ENCODE results near the gene FMN1. TPM values are rescaled to one million over a fixed set of nuclear protein-coding genes. Genes with fewer than 3 reads are reported as not detected.

FMN1 gene
- total RNA-seq, 1 experiment from 2014 or later, result 4.5 TPM

- POLR2A ChIA-PET, result no interaction called here
- TF ChIP-seq MAX (CRISPR knock-in tag; IDR thresholded peaks at IDR 0.05), result no peak
- no peak for TF ChIP-seq ATF2 (CRISPR knock-in tag; IDR thresholded peaks at IDR 0.05; ENCODE audit: borderline replicate concordance, low read depth)
- no peak for TF ChIP-seq ZNF138 (CRISPR knock-in tag; conservative IDR thresholded peaks at IDR 0.05)
- TF ChIP-seq JUN (CRISPR knock-in tag; IDR thresholded peaks at IDR 0.05), result no peak
- TF ChIP-seq E2F5 (CRISPR knock-in tag; IDR thresholded peaks at IDR 0.05), result no peak
- TF ChIP-seq ZNF532 (CRISPR knock-in tag; IDR thresholded peaks at IDR 0.05; ENCODE audit: borderline replicate concordance), result no peak
- no peak for TF ChIP-seq ELF4 (CRISPR knock-in tag; IDR thresholded peaks at IDR 0.05; ENCODE audit: low read depth)
- no peak for TF ChIP-seq ARID4B (CRISPR knock-in tag; IDR thresholded peaks at IDR 0.05; ENCODE audit: borderline replicate concordance)
- TF ChIP-seq AFF4 (CRISPR knock-in tag; IDR thresholded peaks at IDR 0.05; ENCODE audit: borderline replicate concordance), result no peak
- no peak for TF ChIP-seq NFATC4 (CRISPR knock-in tag; IDR thresholded peaks at IDR 0.05)
- TF ChIP-seq HMGA2 (CRISPR knock-in tag; IDR thresholded peaks at IDR 0.05), result no peak
- no peak for TF ChIP-seq FOXK1 (CRISPR knock-in tag; IDR thresholded peaks at IDR 0.05)
- TF ChIP-seq ATF3 (CRISPR knock-in tag; conservative IDR thresholded peaks at IDR 0.05), result no peak
- TF ChIP-seq MYBL2 (CRISPR knock-in tag; IDR thresholded peaks at IDR 0.05), result no peak
- no peak for TF ChIP-seq SOX15 (CRISPR knock-in tag; IDR thresholded peaks at IDR 0.05)
- no peak for TF ChIP-seq ZNF121 (CRISPR knock-in tag; IDR thresholded peaks at IDR 0.05)
- no peak for TF ChIP-seq GRHL2 (CRISPR knock-in tag; IDR thresholded peaks at IDR 0.05; ENCODE audit: insufficient replicate concordance, severe bottlenecking)
- no peak for TF ChIP-seq IRF2 (CRISPR knock-in tag; IDR thresholded peaks at IDR 0.05; ENCODE audit: borderline replicate concordance, low read depth)
- TF ChIP-seq TEAD1 (CRISPR knock-in tag; IDR thresholded peaks at IDR 0.05), result no peak
- ATAC-seq (no peak), DNase-seq (ENCODE audit: low spot score) (no peak)
- Mint-ChIP-seq H3K27me3 (ENCODE audit: low read depth) (no peaks in the 10 kb centered on the region), H3K4me3 (no peak overlapping the region), H3K27ac (no peak overlapping the region), H3K9me3 (peaks cover 5% of the 10 kb centered on the region), H3K36me3 (no peaks in the 10 kb centered on the region), H3K4me1 (no peaks in the 10 kb centered on the region)
- CTCF ChIA-PET, result interaction anchor here (0.6 to 4.6 kb wide), 2 partner anchors 12 to 149 kb away, joined by 3 to 29 read pairs; no protein-coding TSS in a partner anchor
These were observed 363.0 kb downstream of the FMN1 start for GRCh38 chr15:32831485-32831884.
